SK-N-SH (cell line): ENCODE measurements around the gene SERPINI2. TPM values are rescaled to one million over a fixed set of nuclear protein-coding genes. Genes with fewer than 3 reads are reported as not detected.

ENCODE experiments used
- CTCF ChIA-PET: fragments of 300-600, 350-600 bp; formaldehyde crosslinking; extraction: SDS; loops from one replicate; lab custom pipeline; 2021; lab: Yijun Ruan, JAX
- POLR2A ChIA-PET: fragments of 350-600 bp; sonication (Branson Sonifier 250); formaldehyde crosslinking; extraction: SDS; loops from one replicate; lab custom pipeline; 2020; ENCODE audit warnings: antibody characterized with exemption, inconsistent platforms; lab: Yijun Ruan, JAX
- DNase-seq: peaks from one replicate; pipeline ENCODE4 v3.0.0; 2012
- H2AFZ ChIP-seq: fragments of 200-600 bp; sonication (generic); 2 replicates; pipeline ENCODE4 v1.8.1; 2016; ENCODE audit warnings: antibody characterized with exemption, mild to moderate bottlenecking, low read depth
- H3F3A ChIP-seq: fragments of 200-600 bp; sonication (generic); replicated peaks from 2 replicates; pipeline ENCODE3; 2016; ENCODE audit warnings: antibody characterized with exemption, mild to moderate bottlenecking; ENCODE audit not compliant: insufficient read depth
- H3K27ac ChIP-seq, 2 experiments: fragments of 200-500 bp in 1 of 2; fragments of 200-600 bp in 1 of 2; sonication (Bioruptor generic) in 1 of 2; sonication (generic), shearing (Covaris generic) in 1 of 2; 2 replicates each; pipeline versions ENCODE4 v1.5.1 to v1.6.1; 2014 to 2016; ENCODE audit warnings: low read depth in 2 of 2, inconsistent platforms in 1 of 2, low read length in 1 of 2, mild to moderate bottlenecking in 1 of 2, mixed read lengths in 1 of 2
- H3K27me3 ChIP-seq: fragments of 200-600 bp; sonication (generic), shearing (Covaris generic); 2 replicates; pipeline ENCODE4 v1.6.1; 2016; ENCODE audit warnings: mixed run types; ENCODE audit not compliant: insufficient read depth
- H3K36me3 ChIP-seq, 2 experiments: fragments of 200-500 bp in 1 of 2; fragments of 200-600 bp in 1 of 2; sonication (Bioruptor generic) in 1 of 2; sonication (generic) in 1 of 2; replicated peaks in 1 of 2; 2 replicates each; pipeline versions ENCODE3 to v1.5.1; 2014 to 2016; ENCODE audit warnings: low read length in 1 of 2, mild to moderate bottlenecking in 1 of 2; ENCODE audit not compliant: insufficient read depth in 2 of 2, control insufficient read depth in 1 of 2
- H3K4me1 ChIP-seq, 2 experiments: fragments of 200-500 bp in 1 of 2; fragments of 200-600 bp in 1 of 2; sonication (Bioruptor generic) in 1 of 2; sonication (generic), shearing (Covaris generic) in 1 of 2; 2 replicates each; pipeline versions ENCODE4 v1.5.1 to v1.6.1; 2014 to 2016; ENCODE audit warnings: low read depth in 1 of 2, low read length in 1 of 2, mixed run types in 1 of 2; ENCODE audit not compliant: insufficient read depth in 2 of 2, control insufficient read depth in 1 of 2
- H3K4me2 ChIP-seq: fragments of 200-600 bp; sonication (generic), shearing (Covaris generic); 2 replicates; pipeline ENCODE4 v1.6.1; 2017; ENCODE audit warnings: mixed run types
- H3K4me3 ChIP-seq, 2 experiments: fragments of 200-500 bp in 1 of 2; fragments of 200-600 bp in 1 of 2; sonication (Bioruptor generic) in 1 of 2; sonication (generic), shearing (Covaris generic) in 1 of 2; 2 replicates each; pipeline versions ENCODE4 v1.5.1 to v1.8.1; 2014 to 2016; ENCODE audit warnings: low read depth in 2 of 2, inconsistent platforms in 1 of 2, low read length in 1 of 2, mild to moderate bottlenecking in 1 of 2, mixed read lengths in 1 of 2, moderate library complexity in 1 of 2
- H3K79me2 ChIP-seq: fragments of 200-600 bp; sonication (generic); 2 replicates; pipeline ENCODE4 v1.8.1; 2017; ENCODE audit warnings: mild to moderate bottlenecking; ENCODE audit not compliant: insufficient read depth
- H3K9ac ChIP-seq: fragments of 200-600 bp; sonication (generic); 2 replicates; pipeline ENCODE4 v1.6.1; 2017; ENCODE audit warnings: mixed run types
- H3K9me2 ChIP-seq: fragments of 200-600 bp; sonication (generic); 2 replicates; pipeline ENCODE4 v1.6.1; 2017; ENCODE audit warnings: mixed run types
- H3K9me3 ChIP-seq: fragments of 200-600 bp; sonication (generic); 2 replicates; pipeline ENCODE4 v1.6.1; 2017; ENCODE audit warnings: mixed run types, mild to moderate bottlenecking, moderate library complexity
- H4K20me1 ChIP-seq: fragments of 200-600 bp; sonication (generic); 2 replicates; pipeline ENCODE4 v1.6.1; 2017; ENCODE audit warnings: mild to moderate bottlenecking, mixed run types; ENCODE audit not compliant: insufficient read depth
- ELF1 ChIP-seq: IDR thresholded peaks from 2 replicates; pipeline ENCODE4 v1.4.0; 2012
- EZH2phosphoT487 ChIP-seq: fragments of 200-600 bp; sonication (generic); IDR thresholded peaks from 2 replicates; pipeline ENCODE4 v1.6.1; 2017; ENCODE audit warnings: low read depth, mixed run types, mild to moderate bottlenecking, antibody characterized with exemption, moderate library complexity, borderline replicate concordance
- JUND ChIP-seq: IDR thresholded peaks from 2 replicates; pipeline ENCODE4 v1.4.0; 2012
- NRF1 ChIP-seq: IDR thresholded peaks from 2 replicates; pipeline ENCODE4 v1.6.1; 2012; ENCODE audit warnings: low read depth, mild to moderate bottlenecking, low read length
- POLR2AphosphoS5 ChIP-seq: IDR thresholded peaks from 2 replicates; pipeline ENCODE4 v1.6.1; 2012; ENCODE audit warnings: low read depth, low read length
- RCOR1 ChIP-seq: fragments of 150-350 bp; IDR thresholded peaks from 2 replicates; pipeline ENCODE4 v1.6.1; 2017; ENCODE audit warnings: antibody characterized with exemption, low read length
- RFX5 ChIP-seq: IDR thresholded peaks from 2 replicates; pipeline ENCODE4 v1.6.1; 2012; ENCODE audit warnings: mild to moderate bottlenecking, improper control_type of control experiment, low read length
- TEAD4 ChIP-seq: IDR thresholded peaks from 2 replicates; pipeline ENCODE4 v1.4.0; 2012; ENCODE audit warnings: mild to moderate bottlenecking, borderline replicate concordance; ENCODE audit not compliant: insufficient read depth
- WGBS: methylation state at CpG from one replicate; pipeline ENCODE4 v1.1.6; 2017; ENCODE audit warnings: low lambda C conversion rate; 5-methylcytosine and 5-hydroxymethylcytosine counted together
- polyA plus RNA-seq, 3 experiments: library from polyadenylated mRNA; depleted of rRNA; stranded (reverse); fragments of >200 nt; gene quantifications; 2 replicates each; pipeline ENCODE4 v1.2.3, GENCODE V29; 2012
- TF ChIP-seq, protein P1 (sequence below): fragments of 150-350 bp; IDR thresholded peaks from 2 replicates; pipeline ENCODE4 v1.6.1; 2016; ENCODE audit warnings: mild to moderate bottlenecking, low read depth, low read length
- TF ChIP-seq, protein P2 (sequence below): IDR thresholded peaks from 2 replicates; pipeline ENCODE4 v1.6.1; 2012; ENCODE audit warnings: mild to moderate bottlenecking, low read depth, low read length, moderate library complexity
- TF ChIP-seq, protein P3 (sequence below): fragments of 200-600 bp; sonication (generic); IDR thresholded peaks from 2 replicates; pipeline ENCODE4 v1.6.1; 2017; ENCODE audit warnings: antibody characterized with exemption, mild to moderate bottlenecking, moderate library complexity
- TF ChIP-seq, protein P4 (sequence below): IDR thresholded peaks from 2 replicates; pipeline ENCODE4 v1.4.0; 2012; ENCODE audit warnings: low read depth, borderline replicate concordance

The SERPINI2 gene
- polyA plus RNA-seq, 1 of the 3 experiments (the other 2 are of a cell fraction) = not detected

DNA sequence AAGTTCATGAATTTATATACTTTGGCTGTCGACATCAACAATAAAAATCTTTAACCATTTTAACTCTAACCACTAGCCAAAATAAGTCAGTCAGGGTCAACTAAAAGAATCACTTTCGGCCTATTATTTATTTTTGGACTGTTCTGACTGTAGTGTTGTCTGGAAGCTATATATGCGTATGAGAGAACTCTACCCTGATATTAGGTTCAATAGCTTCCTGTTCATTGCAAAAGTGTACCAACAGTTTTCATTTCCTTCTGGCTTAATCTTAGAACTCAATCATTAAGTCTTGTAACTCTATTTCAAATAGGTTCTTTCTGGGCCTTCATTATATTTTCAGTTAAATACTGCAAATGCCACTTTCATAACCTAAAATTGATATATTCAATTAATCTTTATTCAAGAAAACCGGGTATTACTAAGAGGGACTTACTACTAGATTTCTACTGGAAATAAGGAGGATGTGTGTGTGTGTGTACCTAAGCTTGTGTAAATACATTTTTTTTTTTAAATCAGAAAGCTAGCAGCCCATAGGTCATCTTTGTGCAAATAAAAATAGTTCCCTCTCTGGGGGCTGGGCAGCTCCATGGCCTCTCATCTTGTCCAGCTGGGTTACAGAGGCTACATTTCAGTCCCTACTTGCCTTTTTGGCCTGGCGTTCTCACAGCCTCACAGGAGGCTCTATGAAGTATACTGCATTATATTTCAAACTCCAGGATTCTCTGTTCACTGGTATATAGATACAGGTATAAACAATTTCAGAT, 5.8 kb downstream of the SERPINI2 start (continued):
- TF ChIP-seq POLR2AphosphoS5 = no peak
- TF ChIP-seq TEAD4 = no peak

DNA sequence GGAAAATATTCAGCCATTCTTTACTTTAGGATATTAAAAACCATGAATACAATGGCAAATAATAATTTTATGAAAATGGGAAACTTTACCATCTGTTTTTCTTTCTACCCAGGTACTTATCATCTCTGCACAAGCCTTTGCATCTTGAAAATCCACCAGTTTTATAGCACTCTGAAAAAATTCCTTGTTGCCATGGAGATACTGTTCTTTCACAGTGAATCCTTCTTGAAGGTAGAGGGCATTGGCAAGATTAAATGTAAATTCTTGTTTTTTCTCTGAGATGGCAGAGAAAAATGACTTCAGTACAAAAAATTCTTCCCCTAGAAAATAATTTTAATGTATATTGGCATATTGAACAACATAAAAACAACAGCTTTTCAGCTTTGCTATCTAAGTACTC, 6.9 kb downstream of the SERPINI2 start:
- Histone ChIP-seq H3K27ac (no peak overlapping the region), H3F3A (no peaks in the 10 kb centered on the region), H3K36me3 (no peaks in the 10 kb centered on the region), H2AFZ (no peak overlapping the region), H3K4me1 (no peaks in the 10 kb centered on the region), H4K20me1 (no peaks in the 10 kb centered on the region), H3K79me2 (no peaks in the 10 kb centered on the region), H3K4me2 (no peak overlapping the region), H3K27me3 (no peaks in the 10 kb centered on the region), H3K4me3 (no peak overlapping the region), H3K9me3 (no peaks in the 10 kb centered on the region), H3K9ac (no peak overlapping the region), H3K9me2 (no peaks in the 10 kb centered on the region)
- ChIA-PET CTCF (interaction anchor here (0.6 kb wide), 2 partner anchors 87 to 1155 kb away, joined by 3 read pairs; partner anchors contain the start of gene ZBBX), POLR2A (no interaction called here)
- TF ChIP-seq NRF1 (no peak), TEAD4 (no peak), RCOR1 (no peak), EZH2phosphoT487 (no peak), ELF1 (no peak), JUND (no peak)
- TF ChIP-seq, protein P1, sequence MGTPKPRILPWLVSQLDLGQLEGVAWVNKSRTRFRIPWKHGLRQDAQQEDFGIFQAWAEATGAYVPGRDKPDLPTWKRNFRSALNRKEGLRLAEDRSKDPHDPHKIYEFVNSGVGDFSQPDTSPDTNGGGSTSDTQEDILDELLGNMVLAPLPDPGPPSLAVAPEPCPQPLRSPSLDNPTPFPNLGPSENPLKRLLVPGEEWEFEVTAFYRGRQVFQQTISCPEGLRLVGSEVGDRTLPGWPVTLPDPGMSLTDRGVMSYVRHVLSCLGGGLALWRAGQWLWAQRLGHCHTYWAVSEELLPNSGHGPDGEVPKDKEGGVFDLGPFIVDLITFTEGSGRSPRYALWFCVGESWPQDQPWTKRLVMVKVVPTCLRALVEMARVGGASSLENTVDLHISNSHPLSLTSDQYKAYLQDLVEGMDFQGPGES = no peak
- TF ChIP-seq, protein P2, sequence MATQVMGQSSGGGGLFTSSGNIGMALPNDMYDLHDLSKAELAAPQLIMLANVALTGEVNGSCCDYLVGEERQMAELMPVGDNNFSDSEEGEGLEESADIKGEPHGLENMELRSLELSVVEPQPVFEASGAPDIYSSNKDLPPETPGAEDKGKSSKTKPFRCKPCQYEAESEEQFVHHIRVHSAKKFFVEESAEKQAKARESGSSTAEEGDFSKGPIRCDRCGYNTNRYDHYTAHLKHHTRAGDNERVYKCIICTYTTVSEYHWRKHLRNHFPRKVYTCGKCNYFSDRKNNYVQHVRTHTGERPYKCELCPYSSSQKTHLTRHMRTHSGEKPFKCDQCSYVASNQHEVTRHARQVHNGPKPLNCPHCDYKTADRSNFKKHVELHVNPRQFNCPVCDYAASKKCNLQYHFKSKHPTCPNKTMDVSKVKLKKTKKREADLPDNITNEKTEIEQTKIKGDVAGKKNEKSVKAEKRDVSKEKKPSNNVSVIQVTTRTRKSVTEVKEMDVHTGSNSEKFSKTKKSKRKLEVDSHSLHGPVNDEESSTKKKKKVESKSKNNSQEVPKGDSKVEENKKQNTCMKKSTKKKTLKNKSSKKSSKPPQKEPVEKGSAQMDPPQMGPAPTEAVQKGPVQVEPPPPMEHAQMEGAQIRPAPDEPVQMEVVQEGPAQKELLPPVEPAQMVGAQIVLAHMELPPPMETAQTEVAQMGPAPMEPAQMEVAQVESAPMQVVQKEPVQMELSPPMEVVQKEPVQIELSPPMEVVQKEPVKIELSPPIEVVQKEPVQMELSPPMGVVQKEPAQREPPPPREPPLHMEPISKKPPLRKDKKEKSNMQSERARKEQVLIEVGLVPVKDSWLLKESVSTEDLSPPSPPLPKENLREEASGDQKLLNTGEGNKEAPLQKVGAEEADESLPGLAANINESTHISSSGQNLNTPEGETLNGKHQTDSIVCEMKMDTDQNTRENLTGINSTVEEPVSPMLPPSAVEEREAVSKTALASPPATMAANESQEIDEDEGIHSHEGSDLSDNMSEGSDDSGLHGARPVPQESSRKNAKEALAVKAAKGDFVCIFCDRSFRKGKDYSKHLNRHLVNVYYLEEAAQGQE = no peak
- no peak for DNase-seq

DNA sequence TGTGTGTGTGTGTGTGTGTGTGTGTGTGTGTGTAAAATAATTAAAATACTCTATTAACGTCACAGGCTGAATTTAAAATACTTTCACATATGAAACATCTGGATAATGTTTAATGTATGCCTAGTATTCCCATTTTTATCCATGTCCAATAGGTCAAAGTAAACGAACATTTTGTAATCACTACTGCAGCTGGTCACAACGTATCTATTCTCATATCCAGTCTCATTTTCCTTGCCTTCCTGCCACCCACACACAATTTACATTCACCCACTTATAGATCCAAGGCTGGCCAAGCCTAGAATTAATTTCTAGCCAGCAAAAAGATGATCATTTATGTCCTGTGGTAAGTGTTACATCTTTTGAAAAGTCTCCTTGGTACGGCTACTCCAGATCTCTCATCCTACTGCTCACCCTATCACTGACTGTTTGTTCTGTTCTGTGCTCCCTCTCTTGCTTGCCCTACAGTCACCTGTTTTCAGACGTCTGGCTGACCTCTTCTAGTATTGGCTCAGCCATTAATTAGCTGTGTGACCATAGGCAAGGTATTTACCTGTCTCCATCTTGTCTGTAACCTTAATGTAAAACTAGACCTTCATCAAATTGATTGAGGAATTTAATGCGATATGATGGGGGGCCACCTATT, 17.6 kb downstream of the SERPINI2 start:
- POLR2A ChIA-PET = no interaction called here
- CTCF ChIA-PET = no interaction called here
- H3K9ac ChIP-seq = no peak overlapping the region
- 0 out of 2 replicates have a peak, but pooled peaks cover 3% of the 10 kb centered on the region for H3K27me3 ChIP-seq
- no peaks in the 10 kb centered on the region for H3K79me2 ChIP-seq
- no peak overlapping the region for H3K4me3 ChIP-seq
- no peak overlapping the region for H3K4me2 ChIP-seq
- DNase-seq = no peak
- no peaks in the 10 kb centered on the region for H4K20me1 ChIP-seq
- H3K4me1 ChIP-seq = no peaks in the 10 kb centered on the region
- no peak overlapping the region for H3K27ac ChIP-seq
- no peak overlapping the region for H2AFZ ChIP-seq
- H3K9me3 ChIP-seq = no peaks in the 10 kb centered on the region
- no peaks in the 10 kb centered on the region for H3K36me3 ChIP-seq
- WGBS = 10% methylated on average over 6 of the region's 6 CpGs
- H3K9me2 ChIP-seq = no peaks in the 10 kb centered on the region
- H3F3A ChIP-seq = no peaks in the 10 kb centered on the region
- TF ChIP-seq RFX5 (no peak), ELF1 (no peak)
- TF ChIP-seq, protein P3, sequence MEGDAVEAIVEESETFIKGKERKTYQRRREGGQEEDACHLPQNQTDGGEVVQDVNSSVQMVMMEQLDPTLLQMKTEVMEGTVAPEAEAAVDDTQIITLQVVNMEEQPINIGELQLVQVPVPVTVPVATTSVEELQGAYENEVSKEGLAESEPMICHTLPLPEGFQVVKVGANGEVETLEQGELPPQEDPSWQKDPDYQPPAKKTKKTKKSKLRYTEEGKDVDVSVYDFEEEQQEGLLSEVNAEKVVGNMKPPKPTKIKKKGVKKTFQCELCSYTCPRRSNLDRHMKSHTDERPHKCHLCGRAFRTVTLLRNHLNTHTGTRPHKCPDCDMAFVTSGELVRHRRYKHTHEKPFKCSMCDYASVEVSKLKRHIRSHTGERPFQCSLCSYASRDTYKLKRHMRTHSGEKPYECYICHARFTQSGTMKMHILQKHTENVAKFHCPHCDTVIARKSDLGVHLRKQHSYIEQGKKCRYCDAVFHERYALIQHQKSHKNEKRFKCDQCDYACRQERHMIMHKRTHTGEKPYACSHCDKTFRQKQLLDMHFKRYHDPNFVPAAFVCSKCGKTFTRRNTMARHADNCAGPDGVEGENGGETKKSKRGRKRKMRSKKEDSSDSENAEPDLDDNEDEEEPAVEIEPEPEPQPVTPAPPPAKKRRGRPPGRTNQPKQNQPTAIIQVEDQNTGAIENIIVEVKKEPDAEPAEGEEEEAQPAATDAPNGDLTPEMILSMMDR = no peak
- TF ChIP-seq, protein P2 = no peak
- TF ChIP-seq, protein P4, sequence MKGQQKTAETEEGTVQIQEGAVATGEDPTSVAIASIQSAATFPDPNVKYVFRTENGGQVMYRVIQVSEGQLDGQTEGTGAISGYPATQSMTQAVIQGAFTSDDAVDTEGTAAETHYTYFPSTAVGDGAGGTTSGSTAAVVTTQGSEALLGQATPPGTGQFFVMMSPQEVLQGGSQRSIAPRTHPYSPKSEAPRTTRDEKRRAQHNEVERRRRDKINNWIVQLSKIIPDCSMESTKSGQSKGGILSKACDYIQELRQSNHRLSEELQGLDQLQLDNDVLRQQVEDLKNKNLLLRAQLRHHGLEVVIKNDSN = no peak
